HFFc6 (cell line): ENCODE measurements around the gene CELA1. TPM values are rescaled to one million over a fixed set of nuclear protein-coding genes. Genes with fewer than 3 reads are reported as not detected.
"Not testable (repeated sequence)": the region's sequence is repeated elsewhere in the genome, so short reads cannot be mapped to it uniquely, and the experiment has no call there.

Experiments
- DNase-seq: peaks from one replicate; pipeline ENCODE4 v3.0.0-alpha.2; 2018
- H3K27ac Mint-ChIP-seq: 2 replicates; pipeline ENCODE4 v1.8.0; 2020; ENCODE audit warnings: mild to moderate bottlenecking, mixed read lengths
- H3K27me3 Mint-ChIP-seq: 2 replicates; pipeline ENCODE4 v1.8.0; 2021; ENCODE audit warnings: mild to moderate bottlenecking, moderate library complexity, mixed read lengths; ENCODE audit not compliant: insufficient read depth
- H3K36me3 Mint-ChIP-seq: 2 replicates; pipeline ENCODE4 v1.8.0; 2021; ENCODE audit warnings: low read depth, mixed read lengths
- H3K4me1 Mint-ChIP-seq: 2 replicates; pipeline ENCODE4 v1.8.0; 2020; ENCODE audit warnings: low read depth, mixed read lengths
- H3K4me3 Mint-ChIP-seq: 2 replicates; pipeline ENCODE4 v1.8.0; 2020; ENCODE audit warnings: mild to moderate bottlenecking, moderate library complexity, mixed read lengths
- H3K9me3 Mint-ChIP-seq: 2 replicates; pipeline ENCODE4 v1.8.0; 2020; ENCODE audit warnings: mild to moderate bottlenecking, mixed read lengths
- CTCF ChIP-seq: fragments of 200-600 bp; sonication (generic); IDR thresholded peaks from 2 replicates; pipeline ENCODE4 v1.5.0; 2021; ENCODE audit warnings: antibody characterized with exemption, mild to moderate bottlenecking
- total RNA-seq, 6 experiments: library from RNA; stranded (reverse); fragmentation: NEBNext Ultra II Directional; extraction: Animal tissue kit (Norgen Biotek cat#: 25700); gene quantifications; 2 replicates in 1 of 6; 3 replicates in 5 of 6; pipeline ENCODE4 v1.2.3, GENCODE V29; 2021

Gene CELA1
- total RNA-seq, 6 experiments from 2014 or later, result not detected

GRCh38 chr12:51342416-51342815 is 4.1 kb downstream of the CELA1 start:
- Mint-ChIP-seq H3K27ac (no peak overlapping the region), H3K36me3 (no peaks in the 10 kb centered on the region), H3K4me1 (peaks cover 31% of the 10 kb centered on the region), H3K4me3 (no peak overlapping the region), H3K9me3 (no peaks in the 10 kb centered on the region), H3K27me3 (peaks cover 4% of the 10 kb centered on the region)
- no peak for TF ChIP-seq CTCF
- DNase-seq, result no peak

GRCh38 chr12:51341251-51342007 is 5.0 kb downstream of the CELA1 start:
- no peaks in the 10 kb centered on the region for H3K36me3 Mint-ChIP-seq
- TF ChIP-seq CTCF, result peak; percentile 100
- peak; percentile 52 for DNase-seq
- H3K4me1 Mint-ChIP-seq, result peaks cover 24% of the 10 kb centered on the region
- peak overlapping the region; percentile 65 for H3K4me3 Mint-ChIP-seq
- H3K27me3 Mint-ChIP-seq, result peaks cover 4% of the 10 kb centered on the region
- H3K9me3 Mint-ChIP-seq, result no peaks in the 10 kb centered on the region
- peak overlapping the region; percentile 5; the same call in 1 of the 2 replicates for H3K27ac Mint-ChIP-seq

- Mint-ChIP-seq H3K27me3 (peaks cover 4% of the 10 kb centered on the region), H3K4me3 (no peak overlapping the region), H3K27ac (no peak overlapping the region), H3K36me3 (no peaks in the 10 kb centered on the region), H3K4me1 (peaks cover 14% of the 10 kb centered on the region), H3K9me3 (no peaks in the 10 kb centered on the region)
- no peak for TF ChIP-seq CTCF
- no peak for DNase-seq
These were observed 6.7 kb downstream of the CELA1 start for GRCh38 chr12:51339750-51340149.

- H3K9me3 Mint-ChIP-seq, H3K27ac Mint-ChIP-seq, H3K36me3 Mint-ChIP-seq, H3K27me3 Mint-ChIP-seq, DNase-seq, H3K4me3 Mint-ChIP-seq: not testable (repeated sequence)
- peaks cover 17% of the 10 kb centered on the region for H3K4me1 Mint-ChIP-seq
These were observed 9.1 kb downstream of the CELA1 start for GRCh38 chr12:51337336-51337735.

- Mint-ChIP-seq H3K27ac (no peak overlapping the region), H3K27me3 (peaks cover 4% of the 10 kb centered on the region), H3K9me3 (no peaks in the 10 kb centered on the region), H3K4me3 (no peak overlapping the region), H3K4me1 (peaks cover 9% of the 10 kb centered on the region), H3K36me3 (no peaks in the 10 kb centered on the region)
- no peak for DNase-seq
- no peak for TF ChIP-seq CTCF
These were observed 10.5 kb downstream of the CELA1 start for GRCh38 chr12:51335931-51336330.

GRCh38 chr12:51334764-51335163 is 11.7 kb downstream of the CELA1 start:
- Mint-ChIP-seq H3K27me3 (peaks cover 4% of the 10 kb centered on the region), H3K36me3 (no peaks in the 10 kb centered on the region), H3K27ac (no peak overlapping the region), H3K4me3 (no peak overlapping the region), H3K4me1 (peaks cover 16% of the 10 kb centered on the region), H3K9me3 (no peaks in the 10 kb centered on the region)
- no peak for TF ChIP-seq CTCF
- DNase-seq, result peak; percentile 16
